Fibroblast of gingiva (primary cell): Measurements from ENCODE around the gene IGFL1.
"Not testable (repeated sequence)": the region's sequence is repeated elsewhere in the genome, so short reads cannot be mapped to it uniquely, and the experiment has no call there.

Experiments
- DNase-seq: peaks from one replicate; pipeline ENCODE4 v3.0.0-alpha.2; 2011; ENCODE audit warnings: low read depth

The IGFL1 gene

DNA sequence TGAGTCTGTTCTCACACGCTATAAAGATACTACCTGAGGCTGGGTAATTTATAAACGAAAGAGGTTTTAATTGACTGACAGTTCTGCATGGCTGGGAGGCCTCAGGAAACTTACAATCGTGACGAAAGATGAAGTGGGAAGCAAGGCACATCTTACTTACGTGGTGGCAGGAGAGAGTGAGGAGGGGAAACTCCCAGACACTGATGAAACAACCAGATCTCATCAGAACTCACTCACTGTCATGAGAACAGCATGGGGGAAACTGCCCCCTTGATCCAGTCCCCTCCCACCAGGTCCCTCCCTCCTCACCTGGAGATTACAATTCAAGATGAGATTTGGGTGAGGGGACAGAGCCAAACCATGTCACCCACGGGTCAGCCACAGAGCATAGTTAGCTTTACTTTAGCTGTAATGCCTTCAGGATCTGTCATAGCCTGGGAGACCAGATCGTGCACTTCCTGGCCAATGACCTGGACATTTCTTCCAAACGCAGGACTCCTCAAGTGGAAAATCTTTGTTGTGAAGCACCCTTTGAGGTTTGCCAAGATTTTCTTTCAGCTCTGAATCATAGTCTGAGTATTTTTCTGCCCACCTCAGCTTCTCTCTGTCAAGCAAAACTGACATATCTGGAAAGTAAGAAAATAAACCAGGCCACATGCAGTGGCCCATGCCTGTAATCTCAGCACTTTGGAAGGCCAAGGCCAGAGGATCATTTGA lies 42.1 kb downstream of the IGFL1 start:
- DNase-seq: no peak

DNA sequence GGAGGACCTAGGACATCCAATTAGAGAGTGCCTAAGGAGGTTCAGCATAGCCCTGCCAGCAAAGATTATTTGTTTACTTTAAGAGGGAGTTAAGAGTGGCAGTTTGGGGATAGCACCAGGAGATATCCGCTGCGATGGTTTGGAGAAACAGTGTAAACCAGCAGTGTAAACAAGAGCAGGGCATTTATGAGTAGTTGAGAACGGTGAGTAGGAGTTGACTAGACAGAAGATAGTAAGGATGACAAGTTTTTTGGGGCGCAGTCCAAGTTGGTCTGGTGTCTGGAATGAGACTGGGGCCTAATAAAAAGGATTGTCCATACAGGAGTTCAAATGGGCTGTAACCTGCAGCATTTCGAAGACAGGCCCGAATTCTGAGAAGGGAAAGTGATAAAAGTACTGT lies 44.4 kb downstream of the IGFL1 start:
- DNase-seq: not testable (repeated sequence)

DNA sequence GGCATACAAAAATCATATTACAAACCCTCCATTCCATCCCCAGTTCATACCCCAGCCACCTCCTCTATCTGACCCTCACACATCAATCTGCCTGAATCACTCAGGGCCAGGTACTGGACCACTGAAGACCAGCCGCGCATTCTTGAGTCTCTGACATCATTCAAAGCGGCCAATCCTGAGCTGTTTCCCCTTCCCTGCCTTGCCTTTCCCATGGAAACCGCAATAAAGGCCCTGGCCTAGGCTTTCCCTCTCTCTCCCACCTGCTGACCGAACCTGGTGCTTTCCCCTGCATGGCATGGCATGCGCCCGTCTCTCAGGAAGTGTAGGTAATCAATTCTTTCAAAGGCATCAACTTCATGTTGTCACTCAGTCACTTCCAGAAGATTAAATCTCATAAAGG lies 49.6 kb downstream of the IGFL1 start:
- DNase-seq: no peak
